ENCODE data around the gene PTCSC3.

PTCSC3 gene

DNA sequence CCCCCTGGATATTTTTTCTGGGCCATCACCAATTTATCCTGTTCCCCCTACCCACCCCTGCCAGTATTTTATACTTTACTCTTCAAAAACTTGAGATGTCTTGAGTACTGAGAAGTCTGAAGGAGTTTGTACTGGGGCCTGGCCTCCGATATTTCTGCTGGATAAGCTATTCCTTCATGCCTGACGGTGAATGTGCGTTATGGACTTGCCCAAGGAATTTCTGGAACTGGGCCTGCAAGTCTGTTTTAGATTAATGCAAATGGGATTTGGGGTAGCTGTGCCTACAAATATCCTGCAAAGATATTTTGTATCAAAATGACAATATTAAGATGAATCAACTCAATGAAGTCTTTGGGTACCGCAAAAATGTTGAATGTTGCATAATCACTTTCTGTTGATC lies at the start of gene PTCSC3:
PTCSC3 (minus strand) TSS at position 199 of the 400 bp plus-strand sequence.
- in situ Hi-C loops (cut with MboI; ENCODE audit: low sequenced_read_pairs), result no loop called here

GRCh38 chr14:36226164-36226563 lies 49.6 kb upstream of the PTCSC3 start:
- in situ Hi-C loops (cut with MboI; ENCODE audit: low sequenced_read_pairs), result no loop called here

DNA sequence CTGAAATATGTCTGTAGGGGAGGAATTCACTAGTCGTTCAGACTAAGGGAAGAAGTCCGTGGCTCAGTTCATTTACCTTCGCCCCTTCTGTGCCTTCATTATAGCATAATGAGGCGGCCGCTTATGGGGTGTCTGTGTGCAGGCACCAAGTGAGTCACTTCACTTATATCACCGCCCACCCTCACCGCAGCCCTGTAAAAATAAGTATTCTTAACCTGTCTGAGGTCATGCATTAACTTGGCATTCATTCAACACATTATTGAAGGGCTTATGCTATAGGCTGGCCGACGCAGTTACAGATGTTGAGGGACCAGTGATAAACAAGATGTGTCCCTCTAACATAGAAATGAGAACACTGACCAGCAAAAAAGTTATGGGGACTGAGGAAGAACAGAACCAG lies 47.7 kb upstream of the PTCSC3 start:
- in situ Hi-C loops (cut with MboI; ENCODE audit: low sequenced_read_pairs), result no loop called here

GRCh38 chr14:36223558-36223957 lies 47.0 kb upstream of the PTCSC3 start:
- in situ Hi-C loops (cut with MboI; ENCODE audit: low sequenced_read_pairs), result no loop called here

GRCh38 chr14:36222952-36223468 lies 46.5 kb upstream of the PTCSC3 start:
- in situ Hi-C loops (cut with MboI; ENCODE audit: low sequenced_read_pairs), result no loop called here

DNA sequence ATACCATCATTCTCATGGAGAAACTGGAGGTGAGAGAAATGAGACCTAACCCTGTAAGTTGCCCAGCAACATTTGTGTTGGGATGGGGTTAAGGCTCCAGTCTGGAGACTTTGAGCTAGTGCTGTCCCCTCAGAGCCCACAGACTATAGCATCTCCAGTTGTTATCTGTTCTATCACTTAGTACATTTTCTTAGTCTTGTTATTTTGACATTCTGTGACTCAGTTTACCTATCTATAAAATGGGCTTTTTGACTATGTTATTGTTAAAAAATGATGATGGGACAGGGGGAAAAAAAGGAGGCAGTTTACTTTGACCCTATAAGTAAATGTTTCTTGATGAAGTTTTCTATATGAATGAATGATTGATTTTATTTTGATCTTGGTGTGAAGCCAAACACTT lies 45.8 kb upstream of the PTCSC3 start:
- in situ Hi-C loops (cut with MboI; ENCODE audit: low sequenced_read_pairs), result no loop called here

- in situ Hi-C loops (cut with MboI; ENCODE audit: low sequenced_read_pairs), result no loop called here
Measured at GRCh38 chr14:36221112-36221511, 44.6 kb upstream of the PTCSC3 start.

GRCh38 chr14:36217732-36218131 lies 41.2 kb upstream of the PTCSC3 start:
- in situ Hi-C loops (cut with MboI; ENCODE audit: low sequenced_read_pairs), result no loop called here

DNA sequence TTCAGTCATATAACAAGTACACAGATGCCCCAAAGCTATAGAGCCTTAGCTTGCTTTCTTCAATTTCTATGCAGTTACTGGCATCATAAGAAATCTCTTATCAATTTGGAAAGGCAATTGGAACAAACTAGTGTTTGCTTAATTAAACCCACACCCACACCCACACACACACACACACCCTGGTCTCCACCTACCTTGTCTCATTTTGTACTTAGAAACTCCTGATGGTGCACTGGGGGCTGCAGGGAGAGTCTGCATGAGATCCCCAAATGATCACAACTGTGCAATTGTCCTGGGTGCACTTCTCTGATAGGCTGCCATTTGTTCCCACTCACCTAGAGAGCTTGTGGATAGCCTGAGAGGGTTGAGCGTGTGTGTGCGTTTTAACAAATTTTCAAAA lies 40.5 kb upstream of the PTCSC3 start:
- in situ Hi-C loops (cut with MboI; ENCODE audit: low sequenced_read_pairs), result no loop called here

GRCh38 chr14:36215217-36215598 lies 38.7 kb upstream of the PTCSC3 start:
- in situ Hi-C loops (cut with MboI; ENCODE audit: low sequenced_read_pairs), result no loop called here

DNA sequence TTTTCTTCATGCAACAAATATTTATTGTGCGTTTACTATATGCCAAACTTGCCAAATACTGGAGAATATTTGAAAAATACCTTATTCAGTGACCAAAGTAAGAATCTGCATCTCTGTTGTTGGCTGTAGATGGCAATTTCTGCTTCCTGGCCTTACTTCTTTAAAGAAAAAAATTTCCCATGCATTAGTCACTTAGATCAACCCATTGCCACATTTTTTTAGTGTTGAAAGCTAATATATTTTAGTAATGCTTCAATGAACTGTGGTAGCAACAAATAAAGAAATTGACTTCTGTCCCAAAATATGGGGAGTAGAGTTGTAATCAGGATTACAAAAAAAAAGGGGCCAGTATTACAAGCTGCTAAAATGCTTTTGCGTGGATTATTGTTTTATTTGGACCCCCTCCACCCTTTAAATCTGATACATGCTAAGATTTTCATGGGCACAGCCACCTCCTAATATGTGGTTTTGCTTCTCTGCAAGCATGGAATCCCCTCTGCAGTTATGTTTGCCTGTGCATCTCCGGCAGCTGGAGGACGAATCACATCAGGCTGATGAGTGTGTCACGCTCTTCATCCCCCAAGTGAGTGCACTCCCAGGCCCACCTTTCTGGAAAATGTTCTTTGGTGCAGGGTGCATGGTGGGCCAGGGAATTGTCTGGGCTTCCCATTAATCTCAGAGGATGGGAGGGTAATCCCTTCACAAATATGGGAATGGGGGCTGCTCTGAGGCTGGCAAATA lies 38.1 kb upstream of the PTCSC3 start:
- in situ Hi-C loops (cut with MboI; ENCODE audit: low sequenced_read_pairs), result no loop called here

GRCh38 chr14:36212987-36213386 lies 36.5 kb upstream of the PTCSC3 start:
- in situ Hi-C loops (cut with MboI; ENCODE audit: low sequenced_read_pairs), result no loop called here

- in situ Hi-C loops (cut with MboI; ENCODE audit: low sequenced_read_pairs), result no loop called here
Measured at GRCh38 chr14:36212577-36212976, 36.1 kb upstream of the PTCSC3 start.

GRCh38 chr14:36208690-36209278 lies 32.3 kb upstream of the PTCSC3 start:
- in situ Hi-C loops (cut with MboI; ENCODE audit: low sequenced_read_pairs), result no loop called here

DNA sequence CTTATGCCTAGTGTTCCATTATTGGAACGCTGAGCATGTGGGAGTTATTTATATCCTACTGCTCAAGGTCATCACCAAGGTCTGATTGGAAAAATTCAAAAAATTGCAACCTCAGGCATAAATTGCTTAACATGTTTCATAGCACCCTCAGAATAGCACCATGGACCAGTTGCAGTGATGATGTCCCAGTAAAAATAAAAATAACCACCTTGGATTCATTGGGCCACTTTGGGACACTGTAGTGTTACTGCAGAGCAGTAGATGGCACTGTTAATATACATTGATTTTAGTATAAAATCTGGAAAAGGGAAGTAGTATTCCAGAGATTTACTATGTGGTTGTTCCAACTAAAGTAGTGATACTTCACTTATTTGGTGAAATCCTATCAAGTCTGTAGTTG lies 31.0 kb upstream of the PTCSC3 start:
- in situ Hi-C loops (cut with MboI; ENCODE audit: low sequenced_read_pairs), result no loop called here

DNA sequence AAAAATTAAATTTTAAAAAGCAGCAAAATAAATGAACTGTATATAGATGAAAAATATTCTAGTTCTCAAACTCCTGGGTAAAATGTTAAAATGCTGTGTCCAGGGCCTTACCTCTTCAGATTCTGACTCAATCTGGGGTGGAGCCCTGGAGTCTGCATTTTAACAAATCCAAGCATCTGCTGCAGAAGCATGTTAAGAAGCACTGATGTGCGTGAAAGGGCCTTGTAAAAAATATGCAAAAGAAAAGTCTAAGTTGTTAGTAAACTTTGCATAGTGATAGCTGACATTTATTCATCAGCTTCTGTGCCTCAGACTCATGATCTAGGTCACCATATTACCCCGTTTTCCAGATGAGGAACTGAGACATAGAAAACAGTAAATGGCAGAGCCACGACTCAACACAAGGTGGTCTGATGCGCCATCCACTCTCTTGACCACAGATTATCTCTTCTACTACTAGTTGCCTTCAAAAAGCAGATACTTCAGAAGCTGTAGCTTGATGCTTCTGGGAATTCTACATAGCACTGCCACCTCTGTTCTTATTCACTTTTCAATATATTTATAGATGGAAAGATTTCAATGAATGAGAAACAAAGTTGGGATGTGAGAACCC lies 28.0 kb upstream of the PTCSC3 start:
- in situ Hi-C loops (cut with MboI; ENCODE audit: low sequenced_read_pairs), result no loop called here

DNA sequence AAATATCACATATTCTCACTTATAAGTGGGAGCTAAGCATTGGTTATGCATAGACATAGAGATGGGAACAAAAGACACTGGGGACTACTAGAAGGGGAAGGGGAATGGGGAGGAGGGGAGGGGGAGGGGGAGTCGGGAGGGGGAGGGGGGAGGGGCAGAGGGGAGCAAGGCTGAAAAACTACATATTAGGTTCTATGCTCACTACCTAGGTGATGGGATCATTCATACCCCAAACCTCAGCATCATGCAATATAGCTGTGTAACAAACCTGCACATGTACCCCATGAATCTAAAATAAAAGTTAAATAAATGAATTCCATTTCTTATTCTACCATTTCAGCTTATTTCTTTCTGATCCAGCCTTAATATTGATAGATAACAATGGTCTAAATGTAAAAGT lies 21.9 kb upstream of the PTCSC3 start:
- in situ Hi-C loops (cut with MboI; ENCODE audit: low sequenced_read_pairs), result no loop called here

DNA sequence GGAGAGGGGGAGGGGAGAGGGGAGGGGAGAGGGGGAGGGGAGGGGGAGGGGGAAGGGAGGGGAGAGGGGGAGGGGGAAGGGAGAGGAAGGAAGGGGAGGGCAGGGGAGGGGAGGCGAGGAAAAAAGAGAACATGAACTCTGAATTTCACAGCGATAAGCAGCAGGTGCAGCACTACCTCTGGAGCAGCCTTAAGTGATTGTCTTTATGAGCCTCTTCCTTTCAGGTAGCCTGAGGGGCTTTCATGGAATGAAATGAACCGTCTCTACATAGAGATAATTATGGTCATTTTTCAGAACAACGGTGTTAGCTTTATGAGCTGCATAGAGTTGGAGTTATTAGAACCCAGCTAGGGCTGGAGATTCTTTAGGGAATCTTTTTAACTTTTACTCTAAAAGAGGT lies 18.1 kb upstream of the PTCSC3 start:
- in situ Hi-C loops (cut with MboI; ENCODE audit: low sequenced_read_pairs), result no loop called here

GRCh38 chr14:36192530-36192929 lies 16.0 kb upstream of the PTCSC3 start:
- in situ Hi-C loops (cut with MboI; ENCODE audit: low sequenced_read_pairs), result no loop called here

DNA sequence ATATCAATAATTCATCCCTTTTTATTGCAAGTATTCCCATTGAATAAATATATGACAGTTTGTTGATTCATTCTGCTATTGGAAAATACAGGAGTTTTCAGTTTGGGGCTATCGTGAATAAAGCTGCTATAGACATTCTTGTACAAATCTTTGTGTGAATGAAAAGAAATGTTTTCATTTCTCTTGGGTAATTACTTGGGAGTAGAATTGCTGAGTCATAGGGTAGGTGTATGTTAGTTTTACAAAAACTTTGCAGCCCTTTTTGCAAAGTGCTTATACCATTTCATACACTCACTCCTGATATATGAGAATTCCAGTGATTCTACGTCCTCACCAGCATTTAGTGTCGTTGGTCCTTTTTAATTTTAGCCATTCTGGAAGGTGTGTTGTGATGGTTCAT lies 6.9 kb upstream of the PTCSC3 start:
- in situ Hi-C loops (cut with MboI; ENCODE audit: low sequenced_read_pairs), result no loop called here

DNA sequence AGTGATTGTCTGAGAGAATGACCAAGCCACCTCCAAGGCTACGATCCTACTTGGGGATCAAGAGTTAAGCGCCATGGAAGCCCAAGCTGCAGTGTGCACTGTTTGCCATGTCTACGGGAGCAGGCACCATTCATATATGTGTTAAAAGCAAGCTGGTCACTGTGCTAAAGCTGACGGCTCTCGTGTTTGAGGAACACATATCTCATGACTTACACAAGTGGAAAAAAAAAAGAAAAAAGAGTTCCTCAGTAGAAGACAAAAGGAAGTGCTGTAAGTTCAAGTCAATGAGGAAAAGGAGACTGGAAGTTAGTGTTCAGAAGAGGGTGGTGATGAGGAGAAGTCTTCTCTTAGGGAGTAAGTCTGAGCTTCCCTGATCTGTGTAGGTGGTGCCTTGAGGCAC lies 4.9 kb upstream of the PTCSC3 start:
- in situ Hi-C loops (cut with MboI; ENCODE audit: low sequenced_read_pairs), result no loop called here

DNA sequence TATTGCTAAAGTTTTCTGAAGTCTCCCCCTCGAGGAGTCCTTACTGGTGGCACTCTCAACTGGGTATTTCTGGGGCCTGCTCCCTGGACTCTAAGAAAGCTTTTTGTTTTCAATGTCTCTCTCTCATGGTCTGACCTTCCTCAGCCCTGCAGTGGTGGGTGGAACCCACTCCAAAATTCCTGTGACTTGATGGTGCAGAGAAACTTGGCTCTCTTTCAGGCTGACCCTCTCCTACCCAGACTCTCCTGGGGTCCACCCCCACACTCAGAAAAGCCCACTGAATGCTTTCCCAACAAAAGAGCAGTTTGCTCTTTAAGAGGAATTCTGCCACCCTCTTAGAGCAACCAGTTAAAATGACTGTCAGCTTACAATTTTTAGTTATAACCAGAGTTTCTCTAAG lies 967 bp upstream of the PTCSC3 start:
- in situ Hi-C loops (cut with MboI; ENCODE audit: low sequenced_read_pairs), result no loop called here

Measured in HL-60/S4 treated with phorbol 12-myristate 13-acetate at 8.2 ng/mL for 4 days and 3 days (cell line).